ENCODE data around the gene AKR1E2.

GRCh38 chr10:4850397-4850796 is 24.4 kb downstream of the AKR1E2 start:
- TF ChIP-seq EZH2phosphoT487 (IDR thresholded peaks at IDR 0.05; ENCODE audit: insufficient read depth, low read depth): no peak
- no peak for TF ChIP-seq EZH2 (IDR thresholded peaks at IDR 0.05; ENCODE audit: insufficient read depth, poor library complexity, severe bottlenecking)

Data from GM23248 (cell line).